Activated gamma-delta T cell treated with Interleukin-2 at 50 U/mL for 16 hours (primary cell): ENCODE measurements around the gene SPINT2.
"Not testable (repeated sequence)": the region's sequence is repeated elsewhere in the genome, so short reads cannot be mapped to it uniquely, and the experiment has no call there.

Experiments used
- DNase-seq: peaks from one replicate; pipeline ENCODE4 v3.0.0-alpha.2; 2020

The SPINT2 gene

GRCh38 chr19:38243279-38243673, 21.1 kb upstream of the SPINT2 start:
- no peak for DNase-seq

- no peak for DNase-seq
These were observed 18.4 kb upstream of the SPINT2 start for GRCh38 chr19:38245826-38246498.

- DNase-seq: no peak
These were observed 17.2 kb upstream of the SPINT2 start for GRCh38 chr19:38247126-38247525.

GRCh38 chr19:38247734-38248268, 16.6 kb upstream of the SPINT2 start:
- DNase-seq: no peak

- DNase-seq: no peak
These were observed 16.0 kb upstream of the SPINT2 start for GRCh38 chr19:38248421-38248820.

- DNase-seq: no peak
These were observed 13.9 kb upstream of the SPINT2 start for GRCh38 chr19:38250428-38250820.

- DNase-seq: no peak
These were observed 13.4 kb upstream of the SPINT2 start for GRCh38 chr19:38250821-38251563.

GRCh38 chr19:38251564-38252051, 12.8 kb upstream of the SPINT2 start:
- DNase-seq: no peak

- no peak for DNase-seq
These were observed 12.0 kb upstream of the SPINT2 start for GRCh38 chr19:38252385-38252784.

GRCh38 chr19:38252941-38253691, 11.3 kb upstream of the SPINT2 start:
- DNase-seq: no peak

- no peak for DNase-seq
These were observed 10.6 kb upstream of the SPINT2 start for GRCh38 chr19:38253788-38254187.

- DNase-seq: no peak
These were observed 8.9 kb upstream of the SPINT2 start for GRCh38 chr19:38255383-38256014.

- not testable (repeated sequence) for DNase-seq
These were observed 2.4 kb upstream of the SPINT2 start for GRCh38 chr19:38261942-38262341.

- DNase-seq: no peak
These were observed 1.6 kb upstream of the SPINT2 start for GRCh38 chr19:38262585-38263268.

GRCh38 chr19:38263689-38264485, 486 bp upstream of the SPINT2 start:
- DNase-seq: peak; percentile 56

GRCh38 chr19:38265213-38265861, 964 bp downstream of the SPINT2 start:
- no peak for DNase-seq

GRCh38 chr19:38265921-38266429, 1.6 kb downstream of the SPINT2 start:
- no peak for DNase-seq

GRCh38 chr19:38266981-38267597, 2.7 kb downstream of the SPINT2 start:
- DNase-seq: no peak

- no peak for DNase-seq
These were observed 3.5 kb downstream of the SPINT2 start for GRCh38 chr19:38267761-38268483.
